ENCODE measurements around the gene CTNND2.

CTNND2 gene

GRCh38 chr5:11157132-11157531, 747.1 kb downstream of the CTNND2 start:
- DNase-seq (ENCODE audit: low spot score), result no peak

GRCh38 chr5:11153670-11154382, 750.4 kb downstream of the CTNND2 start:
- DNase-seq (ENCODE audit: low spot score), result no peak

- DNase-seq (ENCODE audit: low spot score), result no peak
Measured at GRCh38 chr5:11152368-11152767, 751.9 kb downstream of the CTNND2 start.

GRCh38 chr5:11150976-11151375, 753.3 kb downstream of the CTNND2 start:
- no peak for DNase-seq (ENCODE audit: low spot score)

GRCh38 chr5:11148810-11149539, 755.3 kb downstream of the CTNND2 start:
- DNase-seq (ENCODE audit: low spot score), result no peak

GRCh38 chr5:11146171-11146570, 758.1 kb downstream of the CTNND2 start:
- DNase-seq (ENCODE audit: low spot score), result no peak

GRCh38 chr5:11143456-11144267, 760.6 kb downstream of the CTNND2 start:
- no peak for DNase-seq (ENCODE audit: low spot score)

- no peak for DNase-seq (ENCODE audit: low spot score)
Measured at GRCh38 chr5:11139217-11139865, 764.9 kb downstream of the CTNND2 start.

GRCh38 chr5:11130131-11130530, 774.1 kb downstream of the CTNND2 start:
- no peak for DNase-seq (ENCODE audit: low spot score)

GRCh38 chr5:11128021-11128420, 776.2 kb downstream of the CTNND2 start:
- no peak for DNase-seq (ENCODE audit: low spot score)

- DNase-seq (ENCODE audit: low spot score), result no peak
Measured at GRCh38 chr5:11126844-11127243, 777.4 kb downstream of the CTNND2 start.

GRCh38 chr5:11121885-11122284, 782.4 kb downstream of the CTNND2 start:
- no peak for DNase-seq (ENCODE audit: low spot score)

GRCh38 chr5:11110128-11110527, 794.1 kb downstream of the CTNND2 start:
- no peak for DNase-seq (ENCODE audit: low spot score)

- no peak for DNase-seq (ENCODE audit: low spot score)
Measured at GRCh38 chr5:11105696-11106095, 798.5 kb downstream of the CTNND2 start.

- no peak for DNase-seq (ENCODE audit: low spot score)
Measured at GRCh38 chr5:11104651-11105112, 799.6 kb downstream of the CTNND2 start.

- DNase-seq (ENCODE audit: low spot score), result no peak
Measured at GRCh38 chr5:11104210-11104609, 800.0 kb downstream of the CTNND2 start.

- DNase-seq (ENCODE audit: low spot score), result no peak
Measured at GRCh38 chr5:11084111-11084510, 820.1 kb downstream of the CTNND2 start.

- DNase-seq (ENCODE audit: low spot score), result no peak
Measured at GRCh38 chr5:11082404-11082945, 821.8 kb downstream of the CTNND2 start.

- no peak for DNase-seq (ENCODE audit: low spot score)
Measured at GRCh38 chr5:11076945-11077613, 827.2 kb downstream of the CTNND2 start.

- no peak for DNase-seq (ENCODE audit: low spot score)
Measured at GRCh38 chr5:11075035-11075805, 829.0 kb downstream of the CTNND2 start.

- DNase-seq (ENCODE audit: low spot score), result no peak
Measured at GRCh38 chr5:11072568-11072967, 831.7 kb downstream of the CTNND2 start.

All from CD4-positive, alpha-beta T cell treated with Interleukin-15 for 4 hours (primary cell).